WTC11 (cell line): Measurements from ENCODE around the gene CXCL16. TPM values are rescaled to one million over a fixed set of nuclear protein-coding genes. Genes with fewer than 3 reads are reported as not detected.

Experiments
- ATAC-seq: fragments of 200-7000 bp; cut with Tn5 transposase; 2 replicates; pipeline ENCODE4 v1.10.0; 2021; ENCODE audit warnings: mild to moderate bottlenecking, moderate library complexity
- CTCF ChIA-PET: fragments of 300-600 bp; sonication (Branson Sonifier 250); formaldehyde crosslinking; loops from one replicate; lab custom pipeline; 2021; ENCODE audit warnings: antibody characterized with exemption; lab: Charles Lee
- POLR2A ChIA-PET: fragments of 350-600 bp; sonication (Branson Sonifier 250); formaldehyde crosslinking; loops from one replicate; lab custom pipeline; 2021; ENCODE audit warnings: antibody characterized with exemption; lab: Charles Lee
- DNase-seq: peaks from one replicate; pipeline ENCODE4 v3.0.0; 2021; ENCODE audit warnings: low spot score
- H3K27ac Mint-ChIP-seq: 2 replicates; pipeline ENCODE4 v1.8.0; 2021; ENCODE audit warnings: mixed read lengths
- H3K27me3 Mint-ChIP-seq: 2 replicates; pipeline ENCODE4 v1.8.0; 2021; ENCODE audit warnings: low read depth, mild to moderate bottlenecking, moderate library complexity, mixed read lengths
- H3K36me3 Mint-ChIP-seq: 2 replicates; pipeline ENCODE4 v1.8.0; 2021; ENCODE audit warnings: mixed read lengths
- H3K4me1 Mint-ChIP-seq: 2 replicates; pipeline ENCODE4 v1.8.0; 2022; ENCODE audit warnings: mixed read lengths
- H3K4me3 Mint-ChIP-seq: 2 replicates; pipeline ENCODE4 v1.8.0; 2021; ENCODE audit warnings: mild to moderate bottlenecking, moderate library complexity, mixed read lengths
- H3K9me3 Mint-ChIP-seq: 2 replicates; pipeline ENCODE4 v1.8.0; 2021; ENCODE audit warnings: mixed read lengths
- ATF6 ChIP-seq: sonication (generic); formaldehyde crosslinking; IDR thresholded peaks from 2 replicates; pipeline ENCODE4 v1.8.1; 2023; ENCODE audit warnings: mild to moderate bottlenecking, missing genetic modification reagents
- CBFB ChIP-seq: sonication (generic); formaldehyde crosslinking; IDR thresholded peaks from 2 replicates; pipeline ENCODE4 v1.8.1; 2022; ENCODE audit warnings: mild to moderate bottlenecking, low read depth, missing genetic modification reagents
- CREB1 ChIP-seq: sonication (generic); formaldehyde crosslinking; IDR thresholded peaks from 2 replicates; pipeline ENCODE4 v1.8.0; 2023; ENCODE audit warnings: mild to moderate bottlenecking, missing genetic modification reagents
- E2F5 ChIP-seq: sonication (generic); formaldehyde crosslinking; IDR thresholded peaks from 2 replicates; pipeline ENCODE4 v1.8.1; 2022; ENCODE audit warnings: mild to moderate bottlenecking, moderate library complexity, missing genetic modification reagents
- FOXK1 ChIP-seq: sonication (generic); formaldehyde crosslinking; IDR thresholded peaks from 2 replicates; pipeline ENCODE4 v1.8.0; 2022; ENCODE audit warnings: mild to moderate bottlenecking, moderate library complexity, missing genetic modification reagents
- GRHL2 ChIP-seq: fragments of 250-450 bp; sonication (Bioruptor Pico); IDR thresholded peaks from 2 replicates; pipeline ENCODE4 v1.8.0; 2022; ENCODE audit warnings: mild to moderate bottlenecking, moderate library complexity; ENCODE audit not compliant: insufficient replicate concordance, severe bottlenecking
- GTF2I ChIP-seq: fragments of 250-450 bp; sonication (Bioruptor Pico); conservative IDR thresholded peaks from 2 replicates; pipeline ENCODE4 v1.4.0; 2021; ENCODE audit warnings: mild to moderate bottlenecking
- HMGA2 ChIP-seq: fragments of 250-450 bp; sonication (Bioruptor Pico); IDR thresholded peaks from 2 replicates; pipeline ENCODE4 v1.4.0; 2021; ENCODE audit warnings: mild to moderate bottlenecking, moderate library complexity
- JAZF1 ChIP-seq: fragments of 250-450 bp; sonication (Bioruptor Pico); IDR thresholded peaks from 2 replicates; pipeline ENCODE4 v1.9.0; 2021; ENCODE audit warnings: moderate library complexity, mild to moderate bottlenecking, inconsistent platforms
- JUN ChIP-seq: sonication (generic); formaldehyde crosslinking; IDR thresholded peaks from 2 replicates; pipeline ENCODE4 v1.8.0; 2023; ENCODE audit warnings: mild to moderate bottlenecking, missing genetic modification reagents
- KAT7 ChIP-seq: sonication (generic); formaldehyde crosslinking; IDR thresholded peaks from 2 replicates; pipeline ENCODE4 v1.8.1; 2023; ENCODE audit warnings: missing genetic modification reagents, mild to moderate bottlenecking, borderline replicate concordance
- NFYB ChIP-seq: sonication (generic); formaldehyde crosslinking; conservative IDR thresholded peaks from 2 replicates; pipeline ENCODE4 v1.8.0; 2022; ENCODE audit warnings: low read depth, missing genetic modification reagents
- NR1H2 ChIP-seq: sonication (generic); formaldehyde crosslinking; IDR thresholded peaks from 2 replicates; pipeline ENCODE4 v1.9.0; 2021; ENCODE audit warnings: mild to moderate bottlenecking, moderate library complexity, missing genetic modification reagents
- NR3C1 ChIP-seq: sonication (generic); formaldehyde crosslinking; conservative IDR thresholded peaks from 2 replicates; pipeline ENCODE4 v1.8.1; 2023; ENCODE audit warnings: low read depth, mild to moderate bottlenecking, missing genetic modification reagents
- PRDM15 ChIP-seq: sonication (generic); formaldehyde crosslinking; IDR thresholded peaks from 2 replicates; pipeline ENCODE4 v1.8.0; 2022; ENCODE audit warnings: missing genetic modification reagents
- SMAD3 ChIP-seq: sonication (generic); formaldehyde crosslinking; IDR thresholded peaks from 2 replicates; pipeline ENCODE4 v1.8.0; 2022; ENCODE audit warnings: missing genetic modification reagents, mild to moderate bottlenecking, borderline replicate concordance
- SMAD4 ChIP-seq: sonication (generic); formaldehyde crosslinking; IDR thresholded peaks from 2 replicates; pipeline ENCODE4 v1.8.0; 2022; ENCODE audit warnings: mild to moderate bottlenecking, missing genetic modification reagents
- SOX15 ChIP-seq: fragments of 250-450 bp; sonication (Bioruptor Pico); IDR thresholded peaks from 2 replicates; pipeline ENCODE4 v1.9.0; 2021; ENCODE audit warnings: mild to moderate bottlenecking
- TEAD1 ChIP-seq: sonication (generic); formaldehyde crosslinking; IDR thresholded peaks from 2 replicates; pipeline ENCODE4 v1.8.0; 2022; ENCODE audit warnings: mild to moderate bottlenecking, missing genetic modification reagents
- TP53 ChIP-seq: sonication (generic); formaldehyde crosslinking; IDR thresholded peaks from 2 replicates; pipeline ENCODE4 v1.8.1; 2023; ENCODE audit warnings: mild to moderate bottlenecking, missing genetic modification reagents
- USF2 ChIP-seq: sonication (generic); formaldehyde crosslinking; IDR thresholded peaks from 2 replicates; pipeline ENCODE4 v1.8.1; 2023; ENCODE audit warnings: mild to moderate bottlenecking, missing genetic modification reagents, moderate library complexity
- ZNF138 ChIP-seq: sonication (generic); formaldehyde crosslinking; conservative IDR thresholded peaks from 2 replicates; pipeline ENCODE4 v1.8.1; 2022; ENCODE audit warnings: mild to moderate bottlenecking, moderate library complexity, missing genetic modification reagents
- ZNF317 ChIP-seq: sonication (generic); formaldehyde crosslinking; IDR thresholded peaks from 2 replicates; pipeline ENCODE4 v1.8.1; 2023; ENCODE audit warnings: low read depth, mild to moderate bottlenecking, moderate library complexity, missing genetic modification reagents, borderline replicate concordance
- ZNF396 ChIP-seq: fragments of 250-450 bp; sonication (Bioruptor Pico); IDR thresholded peaks from 2 replicates; pipeline ENCODE4 v1.8.0; 2021; ENCODE audit warnings: mild to moderate bottlenecking, moderate library complexity, borderline replicate concordance
- ZNF423 ChIP-seq: fragments of 250-450 bp; sonication (Bioruptor Pico); IDR thresholded peaks from 2 replicates; pipeline ENCODE4 v2.1.2; 2022; ENCODE audit warnings: mild to moderate bottlenecking, moderate library complexity
- total RNA-seq: library from RNA; stranded (reverse); gene quantifications from 3 replicates; pipeline ENCODE4 v1.2.3, GENCODE V29; 2021
- TF ChIP-seq, protein P1 (sequence below): sonication (generic); formaldehyde crosslinking; IDR thresholded peaks from 2 replicates; pipeline ENCODE4 v1.8.1; 2023; ENCODE audit warnings: mild to moderate bottlenecking, missing genetic modification reagents

Gene CXCL16
- total RNA-seq, 1 experiment from 2014 or later: 3.8 TPM

DNA sequence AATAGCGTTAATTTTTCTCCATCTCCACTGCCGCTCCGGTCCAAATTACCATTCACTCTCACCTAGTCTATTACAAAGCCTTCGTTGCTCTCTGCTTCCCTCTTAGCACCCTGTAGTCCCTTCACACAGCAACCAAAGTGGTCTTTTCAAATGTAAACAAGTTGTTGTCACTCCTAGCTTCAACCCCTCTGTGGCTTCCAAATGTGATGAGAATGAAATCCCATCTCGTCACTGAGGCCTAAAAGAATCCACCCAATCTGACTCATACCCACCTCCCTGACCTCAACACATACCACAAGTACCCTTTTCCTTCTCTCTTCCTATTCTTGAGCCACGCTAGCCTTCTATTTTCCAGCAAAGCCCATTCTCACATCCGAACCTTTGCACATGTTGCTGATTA, 33.6 kb downstream of the CXCL16 start:
- TF ChIP-seq NR3C1 (CRISPR knock-in tag) (no peak), ATF6 (no peak), TEAD1 (CRISPR knock-in tag) (no peak), E2F5 (CRISPR knock-in tag) (no peak), NFYB (CRISPR knock-in tag) (no peak), TP53 (no peak), SMAD3 (CRISPR knock-in tag) (no peak), ZNF138 (CRISPR knock-in tag) (no peak), HMGA2 (CRISPR knock-in tag) (no peak), USF2 (CRISPR knock-in tag) (no peak), GRHL2 (CRISPR knock-in tag) (no peak), ZNF423 (CRISPR knock-in tag) (no peak), JAZF1 (CRISPR knock-in tag) (no peak), PRDM15 (CRISPR knock-in tag) (no peak), CBFB (CRISPR knock-in tag) (no peak)
- TF ChIP-seq, all 79 proteins: peak for 0
- DNase-seq (no peak), ATAC-seq (0 out of 2 replicates have a peak, but pooled peaks have one; percentile 2)
- CTCF ChIA-PET: no interaction called here
- Mint-ChIP-seq H3K9me3 (peaks cover 6% of the 10 kb centered on the region), H3K4me3 (peak overlapping the region; percentile 29), H3K36me3 (no peaks in the 10 kb centered on the region), H3K27ac (peak overlapping the region; percentile 85), H3K4me1 (peaks cover 46% of the 10 kb centered on the region), H3K27me3 (peaks cover 7% of the 10 kb centered on the region)
- POLR2A ChIA-PET: no interaction called here

DNA sequence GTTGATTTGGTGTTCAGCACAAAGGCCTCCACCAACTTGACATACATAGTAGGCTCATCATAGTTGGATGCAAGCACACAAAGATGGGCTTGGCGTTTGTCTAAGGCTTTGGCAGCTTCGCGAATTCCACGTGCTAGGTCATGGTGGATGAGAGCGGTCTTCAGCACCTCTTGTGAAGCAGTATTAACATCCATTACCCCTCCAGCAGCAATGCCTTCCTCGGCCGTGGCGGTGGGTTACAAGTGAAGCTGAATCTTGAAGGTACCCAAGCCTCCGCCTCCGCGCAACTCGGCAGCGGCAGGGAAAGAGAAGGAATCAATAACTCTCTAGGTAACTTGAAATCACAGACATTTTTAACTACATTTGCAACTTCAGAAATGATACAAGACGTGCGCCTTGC, 34.7 kb downstream of the CXCL16 start:
- ChIA-PET POLR2A (interaction anchor here (1.0 kb wide), 1 partner anchor 26 kb away, joined by 3 read pairs; the partner anchor contains the start of gene MED11), CTCF (interaction anchor here (1.2 kb wide), 1 partner anchor 150 kb away, joined by 5 read pairs; the partner anchor contains the start of gene MYBBP1A)
- peak overlapping the region; percentile 80 for H3K27ac Mint-ChIP-seq
- H3K36me3 Mint-ChIP-seq: no peaks in the 10 kb centered on the region
- H3K27me3 Mint-ChIP-seq: peaks cover 7% of the 10 kb centered on the region
- H3K4me1 Mint-ChIP-seq: peaks cover 48% of the 10 kb centered on the region
- peak overlapping the region; percentile 97 for H3K4me3 Mint-ChIP-seq
- no peak for DNase-seq
- peaks cover 6% of the 10 kb centered on the region for H3K9me3 Mint-ChIP-seq
- no peak for ATAC-seq
- TF ChIP-seq E2F5 (CRISPR knock-in tag): no peak
- no peak for TF ChIP-seq SMAD4 (CRISPR knock-in tag)
- TF ChIP-seq ZNF396 (CRISPR knock-in tag): no peak
- no peak for TF ChIP-seq FOXK1 (CRISPR knock-in tag)
- no peak for TF ChIP-seq KAT7 (CRISPR knock-in tag)
- TF ChIP-seq, protein P1, sequence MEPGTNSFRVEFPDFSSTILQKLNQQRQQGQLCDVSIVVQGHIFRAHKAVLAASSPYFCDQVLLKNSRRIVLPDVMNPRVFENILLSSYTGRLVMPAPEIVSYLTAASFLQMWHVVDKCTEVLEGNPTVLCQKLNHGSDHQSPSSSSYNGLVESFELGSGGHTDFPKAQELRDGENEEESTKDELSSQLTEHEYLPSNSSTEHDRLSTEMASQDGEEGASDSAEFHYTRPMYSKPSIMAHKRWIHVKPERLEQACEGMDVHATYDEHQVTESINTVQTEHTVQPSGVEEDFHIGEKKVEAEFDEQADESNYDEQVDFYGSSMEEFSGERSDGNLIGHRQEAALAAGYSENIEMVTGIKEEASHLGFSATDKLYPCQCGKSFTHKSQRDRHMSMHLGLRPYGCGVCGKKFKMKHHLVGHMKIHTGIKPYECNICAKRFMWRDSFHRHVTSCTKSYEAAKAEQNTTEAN (CRISPR knock-in tag): no peak
- TF ChIP-seq JUN (CRISPR knock-in tag): no peak
- no peak for TF ChIP-seq ZNF317 (CRISPR knock-in tag)
- no peak for TF ChIP-seq ZNF138 (CRISPR knock-in tag)
- no peak for TF ChIP-seq CREB1
- no peak for TF ChIP-seq SOX15
- no peak for TF ChIP-seq NR1H2
- TF ChIP-seq GTF2I (CRISPR knock-in tag): no peak
